ENCODE measurements around the gene NR4A3.

NR4A3 gene

GRCh38 chr9:99816392-99816791, 5.3 kb upstream of the NR4A3 start:
- DNase-seq, result no peak

- DNase-seq, result no peak
These were observed 3.2 kb upstream of the NR4A3 start for GRCh38 chr9:99818500-99818899.

GRCh38 chr9:99819123-99819855, 2.4 kb upstream of the NR4A3 start:
- DNase-seq, result peak; percentile 11

- peak; percentile 32 for DNase-seq
These were observed 1.6 kb upstream of the NR4A3 start for GRCh38 chr9:99819856-99820684.

DNA sequence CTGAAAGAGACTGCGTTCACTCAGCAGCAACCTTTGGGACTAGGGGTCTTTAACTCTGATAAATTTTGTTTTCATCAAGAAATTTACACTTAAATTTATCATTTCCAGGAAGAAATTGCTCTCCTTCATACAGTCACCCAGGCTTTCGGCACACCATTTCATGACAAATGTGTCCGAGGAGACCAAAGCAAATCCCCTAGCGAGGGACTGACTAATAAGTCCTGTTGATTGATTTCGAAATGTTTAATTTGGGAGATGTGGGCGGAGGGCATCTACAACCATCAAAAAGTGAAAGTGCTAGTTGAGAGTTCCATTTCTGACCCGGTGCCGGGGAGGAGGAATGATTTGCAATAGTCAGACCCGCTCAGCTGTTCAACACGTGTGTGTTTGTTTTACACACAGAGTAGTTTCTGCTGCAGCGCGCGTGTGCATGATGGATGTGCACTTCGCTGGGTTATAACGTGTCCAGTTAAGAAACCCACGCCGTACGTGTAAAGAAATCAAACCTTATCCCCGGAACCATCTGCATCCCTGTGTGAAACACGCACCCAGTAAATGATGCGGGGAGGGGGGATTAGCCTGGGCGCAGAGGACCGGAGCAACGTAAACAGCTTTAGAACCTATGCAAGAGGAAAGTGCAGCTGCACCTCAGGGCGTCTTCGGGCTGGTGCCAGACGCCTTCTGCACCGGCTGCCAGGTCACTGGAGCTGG, 845 bp upstream of the NR4A3 start:
- no peak for DNase-seq

DNA sequence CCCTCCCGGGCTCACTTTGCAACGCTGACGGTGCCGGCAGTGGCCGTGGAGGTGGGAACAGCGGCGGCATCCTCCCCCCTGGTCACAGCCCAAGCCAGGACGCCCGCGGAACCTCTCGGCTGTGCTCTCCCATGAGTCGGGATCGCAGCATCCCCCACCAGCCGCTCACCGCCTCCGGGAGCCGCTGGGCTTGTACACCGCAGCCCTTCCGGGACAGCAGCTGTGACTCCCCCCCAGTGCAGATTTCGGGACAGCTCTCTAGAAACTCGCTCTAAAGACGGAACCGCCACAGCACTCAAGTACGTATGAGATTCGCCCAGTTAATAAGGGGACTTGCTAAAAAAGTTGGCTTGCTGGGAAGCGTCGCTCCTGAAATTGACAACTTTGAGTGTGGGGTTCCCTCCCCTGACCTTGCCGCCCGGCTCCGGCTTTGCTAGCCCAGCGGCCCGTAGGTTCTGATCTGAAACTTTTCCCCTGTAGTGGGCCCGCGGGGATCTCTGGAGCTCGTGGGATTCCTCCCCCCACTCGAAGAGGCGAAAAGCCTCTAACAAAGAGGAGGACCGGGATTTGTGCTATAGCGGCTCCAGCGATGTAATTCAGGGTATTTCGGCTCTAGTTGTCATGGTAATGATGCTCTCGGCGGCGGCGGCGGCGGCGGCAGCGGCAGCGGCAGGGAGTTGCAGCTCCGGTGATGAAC, 572 bp downstream of the NR4A3 start:
- no peak for DNase-seq

- no peak for DNase-seq
These were observed 1.3 kb downstream of the NR4A3 start for GRCh38 chr9:99822806-99823591.

- no peak for DNase-seq
These were observed 2.1 kb downstream of the NR4A3 start for GRCh38 chr9:99823681-99824377.

DNA sequence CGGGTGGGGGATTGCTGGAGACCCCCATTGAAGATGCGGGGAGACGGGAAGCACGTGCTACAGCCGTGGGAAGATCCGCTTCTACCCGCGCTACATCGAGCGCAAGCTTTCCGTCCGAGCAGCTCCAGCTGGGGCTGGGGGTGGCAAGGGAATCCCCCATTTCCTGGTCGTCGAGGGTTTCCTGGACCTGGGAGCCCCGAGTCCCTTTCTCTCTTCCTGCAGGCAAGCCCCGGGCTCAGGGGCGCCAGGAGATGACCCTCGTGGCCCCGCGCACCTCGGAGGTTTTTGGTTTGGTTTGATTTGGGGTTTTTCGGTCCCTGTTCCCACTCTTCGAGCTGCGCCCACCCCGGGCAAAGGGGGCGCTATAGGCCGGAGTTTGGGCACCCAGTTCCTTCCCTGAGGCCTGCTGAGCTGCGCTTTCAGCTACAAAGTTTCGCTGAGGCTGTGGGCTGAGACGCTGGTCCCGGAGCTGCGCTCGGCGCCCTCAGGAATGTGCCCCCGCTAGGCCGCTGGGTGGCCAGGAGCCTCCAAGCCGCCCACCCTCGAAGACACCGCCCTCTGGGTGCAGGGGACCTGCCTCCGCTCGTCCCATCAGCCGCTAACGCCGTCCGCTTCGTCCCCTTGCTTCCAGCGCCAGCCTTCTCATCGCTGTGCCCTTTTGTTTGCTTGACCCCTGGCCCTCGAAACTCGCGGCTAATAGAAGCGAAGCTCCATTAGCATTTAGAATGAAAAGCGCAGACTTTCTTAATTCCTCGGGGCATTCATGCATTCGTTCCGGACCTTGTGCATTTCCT, 2.9 kb downstream of the NR4A3 start:
- no peak for DNase-seq

DNA sequence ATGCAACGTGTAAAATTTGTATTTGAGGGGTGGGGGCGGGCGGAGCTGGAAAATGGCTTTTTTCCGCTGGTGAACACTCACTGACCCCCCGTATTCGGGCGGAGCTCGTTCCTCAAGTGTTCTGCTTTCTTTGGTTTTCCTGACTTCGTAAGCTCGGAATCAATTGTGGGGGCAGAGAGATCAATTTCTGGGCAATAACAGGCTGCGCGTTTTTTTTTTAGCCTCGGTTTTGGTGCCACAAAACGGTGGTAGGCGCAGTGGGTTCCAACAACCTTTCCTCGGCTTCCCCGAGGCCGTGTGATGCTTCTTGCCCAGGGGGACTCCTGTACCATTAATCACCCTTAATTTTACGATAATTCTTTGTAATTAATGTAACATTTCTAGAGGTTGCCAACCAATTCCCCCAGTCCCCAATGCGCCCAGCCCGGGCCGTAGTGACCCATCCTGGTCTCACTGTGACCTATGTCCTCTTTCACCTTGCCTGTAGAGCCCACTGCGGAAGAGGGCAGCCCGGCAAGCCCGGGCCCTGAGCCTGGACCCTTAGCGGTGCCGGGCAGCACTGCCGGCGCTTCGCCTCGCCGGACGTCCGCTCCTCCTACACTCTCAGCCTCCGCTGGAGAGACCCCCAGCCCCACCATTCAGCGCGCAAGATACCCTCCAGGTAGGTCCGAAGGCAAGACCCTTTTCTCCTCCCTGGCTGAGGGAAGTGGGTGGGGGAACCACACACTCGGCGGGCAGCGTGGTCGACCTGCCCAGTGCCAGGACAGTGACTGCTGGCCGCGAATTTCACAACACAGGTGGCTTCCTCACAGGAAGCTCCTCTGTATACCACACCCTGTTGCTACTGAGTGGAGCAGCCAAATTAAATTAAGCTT, 3.7 kb downstream of the NR4A3 start:
- no peak for DNase-seq

GRCh38 chr9:99826579-99826978, 4.9 kb downstream of the NR4A3 start:
- no peak for DNase-seq

DNA sequence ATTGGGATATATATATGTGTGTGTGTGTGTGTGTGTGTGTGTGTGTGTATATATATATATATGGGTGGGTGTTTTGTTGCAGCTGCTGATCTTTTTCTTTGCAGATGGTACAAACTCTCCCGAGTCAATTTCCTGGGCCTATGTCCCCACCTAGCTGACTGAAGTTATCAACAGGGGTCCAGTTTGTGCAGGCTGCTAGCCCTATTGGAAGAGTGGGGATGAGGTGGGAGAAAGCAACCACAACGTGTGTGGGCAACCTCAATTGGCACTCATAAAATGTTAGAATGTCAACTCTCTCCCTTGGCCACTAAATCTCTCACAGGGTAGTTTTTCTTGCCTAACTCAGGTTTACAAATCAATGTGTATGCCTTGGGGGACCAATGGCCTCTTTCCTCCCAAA, 5.6 kb downstream of the NR4A3 start:
- DNase-seq, result no peak

GRCh38 chr9:99828054-99828416, 6.3 kb downstream of the NR4A3 start:
- no peak for DNase-seq

DNA sequence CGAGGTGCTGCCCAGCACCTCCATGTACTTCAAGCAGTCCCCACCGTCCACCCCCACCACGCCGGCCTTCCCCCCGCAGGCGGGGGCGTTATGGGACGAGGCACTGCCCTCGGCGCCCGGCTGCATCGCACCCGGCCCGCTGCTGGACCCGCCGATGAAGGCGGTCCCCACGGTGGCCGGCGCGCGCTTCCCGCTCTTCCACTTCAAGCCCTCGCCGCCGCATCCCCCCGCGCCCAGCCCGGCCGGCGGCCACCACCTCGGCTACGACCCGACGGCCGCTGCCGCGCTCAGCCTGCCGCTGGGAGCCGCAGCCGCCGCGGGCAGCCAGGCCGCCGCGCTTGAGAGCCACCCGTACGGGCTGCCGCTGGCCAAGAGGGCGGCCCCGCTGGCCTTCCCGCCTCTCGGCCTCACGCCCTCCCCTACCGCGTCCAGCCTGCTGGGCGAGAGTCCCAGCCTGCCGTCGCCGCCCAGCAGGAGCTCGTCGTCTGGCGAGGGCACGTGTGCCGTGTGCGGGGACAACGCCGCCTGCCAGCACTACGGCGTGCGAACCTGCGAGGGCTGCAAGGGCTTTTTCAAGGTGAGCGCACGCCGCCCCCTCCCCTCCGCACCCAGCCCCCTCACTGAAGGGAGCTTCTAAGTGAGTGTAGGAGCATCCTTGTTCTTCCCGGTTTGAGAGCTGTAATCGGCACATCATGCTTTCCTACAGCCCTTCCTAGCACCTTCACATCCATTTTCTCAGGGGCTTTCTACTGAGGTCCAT, 6.9 kb downstream of the NR4A3 start:
- no peak for DNase-seq

GRCh38 chr9:99831857-99832557, 10.3 kb downstream of the NR4A3 start:
- no peak for DNase-seq

DNA sequence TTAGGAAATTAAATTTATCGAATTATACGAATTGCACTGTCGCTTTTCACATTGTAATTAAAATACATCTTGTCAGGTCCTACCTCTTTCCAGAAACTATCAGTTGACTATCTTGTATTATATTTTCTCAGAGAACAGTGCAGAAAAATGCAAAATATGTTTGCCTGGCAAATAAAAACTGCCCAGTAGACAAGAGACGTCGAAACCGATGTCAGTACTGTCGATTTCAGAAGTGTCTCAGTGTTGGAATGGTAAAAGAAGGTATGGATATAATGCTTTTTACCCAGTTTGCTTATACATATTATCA, 10.8 kb downstream of the NR4A3 start:
- no peak for DNase-seq

- DNase-seq, result no peak
These were observed 12.1 kb downstream of the NR4A3 start for GRCh38 chr9:99833735-99834134.

- DNase-seq, result no peak
These were observed 12.8 kb downstream of the NR4A3 start for GRCh38 chr9:99834474-99834873.

DNA sequence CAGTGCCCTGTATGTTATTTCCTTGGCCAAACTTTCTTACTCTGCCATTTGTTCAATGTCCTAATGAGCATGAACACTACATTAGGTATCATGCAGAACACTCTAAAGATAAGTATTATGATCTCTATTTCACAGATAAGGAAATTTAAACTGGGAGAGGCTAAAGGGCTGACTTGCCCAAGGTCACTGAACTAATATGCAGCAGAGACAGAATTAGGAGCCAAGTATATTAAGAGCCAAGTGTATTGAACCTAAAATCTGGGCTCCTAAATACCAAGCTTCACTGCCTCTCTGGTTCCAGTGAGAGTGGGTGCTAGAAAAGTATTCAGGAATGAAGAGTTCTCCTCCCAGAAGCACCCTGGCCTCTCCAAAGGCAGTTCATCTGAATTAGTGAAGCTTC, 13.5 kb downstream of the NR4A3 start:
- DNase-seq, result no peak

Data from DMS79 treated with DMSO at 0.1 percent for 48 hours (cell line).